HG02981 (cell line): ENCODE measurements around the gene DSCAML1.

Experiments
- ATAC-seq: cut with Tn5 transposase; IDR thresholded peaks from one replicate; pipeline ENCODE4 v1.9.1; 2021; ENCODE audit warnings: mild to moderate bottlenecking, moderate library complexity; ENCODE audit not compliant: unreplicated experiment

The DSCAML1 gene

DNA sequence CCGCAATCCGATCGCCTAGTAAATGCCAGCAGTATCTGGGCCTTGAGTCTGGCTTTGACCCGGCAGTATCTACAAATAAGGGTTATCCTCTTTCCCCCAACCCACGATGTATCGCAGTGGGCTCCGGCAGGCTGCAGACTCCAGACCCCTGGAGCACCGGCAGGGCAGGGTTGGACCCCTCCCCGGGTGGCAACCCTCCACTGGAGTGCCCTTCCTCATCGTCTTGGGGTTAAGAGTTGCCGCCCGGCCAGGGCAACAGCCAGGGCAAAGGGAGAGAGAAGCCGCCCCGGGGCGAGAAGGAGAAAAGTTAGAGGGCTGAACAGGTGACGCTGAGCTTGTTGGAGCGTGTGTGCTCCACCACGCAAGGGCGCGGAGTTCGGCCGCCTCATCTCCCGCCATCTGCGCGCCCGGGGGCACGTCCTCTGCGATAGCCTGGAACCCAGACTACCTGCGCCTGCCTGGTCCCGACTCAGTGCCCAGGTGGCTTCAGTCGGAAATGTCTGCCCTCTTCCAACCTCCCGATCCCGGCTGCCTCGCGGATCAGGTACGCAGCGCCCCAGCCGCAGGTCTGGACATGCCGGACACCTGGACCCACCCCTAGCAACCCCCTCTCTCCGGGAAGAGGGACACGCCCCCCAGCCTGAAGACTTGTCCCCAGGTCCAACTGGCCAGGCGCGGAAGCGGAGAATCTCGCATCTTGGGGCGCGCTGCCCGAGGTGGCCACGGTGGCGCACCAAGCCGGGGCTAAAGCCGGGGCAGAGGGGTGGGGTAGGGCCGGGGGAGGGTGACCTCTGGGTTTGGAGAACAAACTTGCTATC, 1.2 kb downstream of the DSCAML1 start:
- ATAC-seq: no peak

DNA sequence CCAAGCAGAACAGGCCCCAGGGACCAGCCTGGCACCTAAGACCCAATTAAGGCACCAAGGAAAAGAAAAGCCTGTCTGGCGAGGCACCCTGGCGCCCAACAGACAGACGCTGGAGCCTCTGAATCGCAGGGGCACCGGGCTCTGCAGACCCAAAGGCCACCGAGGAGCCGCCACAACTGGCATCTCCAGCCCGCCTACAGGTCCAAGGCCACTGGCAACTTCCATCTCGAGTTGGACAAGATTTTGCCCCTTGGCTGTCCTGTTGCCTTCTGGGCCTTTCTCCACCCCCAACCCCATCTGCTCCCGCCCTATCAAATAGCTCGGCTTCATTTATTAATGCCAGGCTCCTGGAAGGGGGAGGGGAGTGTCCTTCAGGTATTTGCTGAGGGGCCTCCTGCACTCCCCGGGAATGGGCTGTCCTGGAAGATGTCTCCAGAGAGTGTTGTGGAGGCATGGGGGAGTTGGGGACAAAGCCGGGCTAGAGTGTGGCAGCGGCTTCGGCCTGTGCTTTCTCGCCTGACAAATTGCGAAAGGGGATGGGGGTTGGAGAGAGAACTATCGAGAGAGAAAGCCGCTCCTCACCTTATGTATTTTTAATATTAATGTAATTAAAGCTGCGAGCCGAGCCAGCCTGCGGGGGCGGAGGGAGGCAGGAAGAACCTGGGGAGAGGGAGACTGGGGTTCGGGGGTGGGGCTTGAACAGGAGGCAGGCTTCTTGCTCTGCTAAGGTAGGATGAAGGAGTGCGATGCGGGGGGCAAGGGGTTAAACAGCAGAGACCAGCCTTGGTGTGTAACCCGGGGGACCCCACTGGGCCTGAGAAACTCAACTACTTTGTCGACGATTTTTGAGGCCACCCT, 2.0 kb downstream of the DSCAML1 start:
- no peak for ATAC-seq

DNA sequence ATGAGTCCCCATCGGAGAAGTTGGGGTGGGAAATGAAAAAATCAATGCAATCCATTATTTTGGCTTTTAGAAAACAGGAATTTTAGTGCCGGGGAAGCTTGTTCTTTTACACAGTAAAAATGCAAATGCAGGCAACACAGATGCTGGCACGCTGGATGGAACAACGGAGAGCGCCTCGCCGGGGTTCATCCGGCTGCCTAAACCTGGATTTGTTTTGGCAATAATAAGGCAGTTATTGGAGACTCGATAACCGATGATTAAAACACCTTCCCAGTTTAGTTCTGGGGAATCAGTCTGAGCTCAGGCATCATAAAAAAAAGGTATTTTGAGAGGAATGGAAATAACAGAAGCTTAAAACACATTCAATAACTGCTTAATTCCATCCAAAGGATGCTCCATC, 2.9 kb downstream of the DSCAML1 start:
- ATAC-seq: no peak

DNA sequence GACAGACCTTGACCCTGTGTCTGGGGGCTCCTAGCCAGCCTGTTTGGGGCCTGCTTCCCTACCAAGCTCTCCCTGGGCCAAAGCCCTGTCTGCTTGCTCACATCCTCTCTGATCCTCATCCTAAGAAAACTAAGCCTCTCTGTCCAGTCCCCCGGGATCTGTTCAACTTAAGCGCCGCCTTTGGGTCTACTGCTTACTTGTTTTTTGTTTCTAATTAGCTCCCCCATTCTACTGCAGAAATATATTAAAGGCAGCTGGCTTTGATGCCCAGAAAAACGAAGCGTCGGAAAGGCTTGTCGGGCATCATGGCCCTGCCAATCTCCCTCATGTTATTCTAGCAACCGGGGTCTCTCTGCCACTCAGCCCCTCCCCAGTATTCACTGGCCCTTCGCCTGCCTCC, 3.4 kb downstream of the DSCAML1 start:
- no peak for ATAC-seq

DNA sequence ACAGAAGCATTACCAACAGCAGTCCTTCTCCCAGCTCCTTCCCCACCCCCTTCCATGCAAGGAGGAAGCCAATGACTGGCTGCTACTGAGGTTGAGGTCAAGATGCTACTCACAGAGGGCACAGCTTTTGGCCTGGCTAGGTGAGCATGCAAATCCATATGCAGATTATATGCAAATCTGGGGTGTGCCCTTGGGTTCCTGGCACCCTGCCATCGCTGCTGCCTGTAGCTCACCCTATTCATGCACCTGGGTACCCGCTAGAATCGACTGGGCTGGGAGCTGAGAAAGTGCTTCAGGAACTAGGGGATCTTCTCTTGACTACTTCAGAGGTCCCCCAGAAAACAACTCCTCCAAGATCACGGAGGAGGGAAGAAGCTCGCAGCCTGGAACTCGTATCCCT, 4.0 kb downstream of the DSCAML1 start:
- no peak for ATAC-seq

DNA sequence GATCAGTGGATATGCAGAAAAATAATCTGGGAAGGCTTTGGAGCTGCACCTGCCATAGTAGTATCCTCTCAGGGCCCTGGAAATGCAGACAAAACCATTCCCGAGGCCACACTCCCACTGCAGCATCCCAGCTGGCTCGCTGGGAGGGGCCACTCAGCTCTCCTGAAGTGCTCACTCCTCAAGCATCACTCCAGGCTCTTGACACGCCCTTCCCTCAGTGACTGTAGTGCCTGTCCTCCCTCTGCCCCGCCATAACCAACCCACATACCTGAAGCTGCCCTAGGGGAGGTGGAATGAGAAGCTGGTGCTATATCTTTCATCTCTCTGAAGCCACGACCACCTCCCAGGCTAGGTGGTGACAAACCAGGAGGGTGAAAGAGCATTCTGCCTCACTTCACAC, 4.8 kb downstream of the DSCAML1 start:
- no peak for ATAC-seq

DNA sequence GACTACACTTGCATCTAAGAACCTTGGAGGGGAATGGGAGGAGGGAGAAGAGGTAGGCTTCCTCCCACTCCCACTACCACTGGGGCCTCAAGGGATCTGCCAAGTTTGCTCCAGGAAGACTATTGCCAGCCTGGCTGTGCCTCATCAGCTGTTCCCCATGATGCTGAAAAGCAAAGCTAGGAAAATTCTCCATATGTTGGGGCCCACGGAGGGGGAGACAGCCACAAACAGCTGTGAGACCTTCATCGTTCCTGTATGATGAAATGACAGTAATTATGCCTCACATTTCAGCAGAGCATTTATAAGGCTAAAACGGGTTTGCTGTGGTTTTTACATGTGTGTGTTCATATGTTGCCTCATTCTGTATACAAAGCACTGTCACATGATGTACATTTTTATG, 6.7 kb downstream of the DSCAML1 start:
- ATAC-seq: no peak

DNA sequence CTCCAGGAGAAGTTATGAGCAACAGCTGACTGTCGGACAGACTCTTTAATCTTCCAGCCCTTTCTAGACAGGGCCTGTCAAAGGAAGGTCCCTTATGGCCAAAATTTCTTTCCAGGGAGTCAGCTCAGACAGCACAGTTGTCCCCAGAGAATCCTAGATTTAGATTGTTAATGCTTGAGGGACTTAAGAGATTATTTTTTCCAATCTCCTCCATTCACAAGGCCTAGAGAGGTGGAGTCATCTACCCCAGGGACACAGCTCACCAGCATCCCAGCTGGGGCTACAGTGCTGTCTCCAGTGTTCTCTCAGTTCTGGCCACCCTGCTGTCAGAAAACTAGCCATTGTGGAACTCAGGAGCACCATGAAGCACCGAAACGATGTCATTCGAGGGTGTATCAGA, 7.8 kb downstream of the DSCAML1 start:
- no peak for ATAC-seq

DNA sequence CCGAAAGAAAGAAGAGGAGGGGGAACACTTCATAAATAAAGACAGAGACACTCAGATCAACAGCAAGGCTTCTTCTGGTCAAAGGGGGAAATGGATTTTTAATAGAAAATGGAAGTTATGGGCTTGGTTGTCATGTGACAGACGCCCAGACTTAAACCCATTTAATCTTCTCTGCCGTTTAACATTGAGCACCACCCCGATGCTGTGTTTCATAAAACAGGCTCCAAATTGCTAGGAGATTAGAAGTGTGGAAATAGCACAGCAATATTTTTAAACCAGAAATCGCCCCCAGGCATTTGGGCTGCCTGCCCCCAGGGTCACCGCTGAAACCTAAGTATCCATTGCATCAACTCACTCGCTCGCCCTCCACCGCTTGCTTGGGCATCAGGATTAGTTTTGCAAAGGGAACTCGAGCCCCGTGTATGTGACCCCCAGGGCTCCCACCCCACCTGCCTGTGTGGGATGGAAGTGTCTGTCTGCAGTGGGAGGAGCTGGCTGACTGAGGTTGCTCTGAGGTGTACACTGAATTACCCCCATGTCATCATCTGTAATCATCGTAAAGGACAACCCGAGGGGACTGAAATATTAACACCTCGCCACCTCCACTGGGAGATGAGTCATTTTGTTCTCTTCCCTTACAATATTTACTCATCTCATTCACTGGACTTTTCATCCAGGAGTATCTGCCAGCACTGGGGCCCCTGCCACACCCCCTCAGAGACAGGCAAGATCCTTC, 10.7 kb downstream of the DSCAML1 start:
- ATAC-seq: no peak

DNA sequence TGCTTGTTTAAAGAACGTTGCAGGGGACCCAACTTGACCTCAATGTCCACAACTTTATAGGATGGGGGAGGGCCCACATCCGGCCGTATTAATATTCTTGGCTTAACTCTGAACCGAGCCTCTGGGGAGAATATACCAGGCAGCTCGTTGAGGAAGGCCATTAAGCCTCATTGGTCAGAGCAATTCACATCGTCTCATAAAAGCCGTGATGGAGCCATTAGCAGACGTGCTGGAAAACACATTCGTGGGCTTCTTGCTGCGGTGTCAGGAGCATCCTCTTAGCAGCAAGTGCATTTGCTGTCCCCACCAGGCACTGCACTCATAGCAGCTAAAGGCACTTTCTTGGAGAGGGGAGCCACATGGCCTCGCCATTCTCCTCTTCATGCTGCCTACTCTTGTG, 14.9 kb downstream of the DSCAML1 start:
- no peak for ATAC-seq

DNA sequence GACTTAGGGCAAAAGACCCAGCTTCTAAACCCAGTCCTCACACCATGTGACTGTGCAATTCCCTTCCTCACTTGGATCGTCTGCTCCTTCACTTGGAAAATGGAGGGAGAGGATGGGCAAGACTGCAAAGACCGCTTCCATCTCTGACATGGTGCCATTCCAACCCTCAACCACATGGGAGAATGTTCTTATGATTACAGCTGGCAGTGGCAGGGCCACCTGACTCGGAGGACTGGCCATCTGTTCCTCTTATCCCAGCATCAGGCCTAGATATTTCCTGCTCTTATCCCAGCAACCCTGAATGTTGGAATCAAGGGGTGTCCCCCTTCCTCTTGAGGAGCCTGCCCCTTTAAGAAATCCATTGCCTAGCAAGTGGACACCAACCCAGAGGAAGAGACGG, 15.4 kb downstream of the DSCAML1 start:
- ATAC-seq: no peak

DNA sequence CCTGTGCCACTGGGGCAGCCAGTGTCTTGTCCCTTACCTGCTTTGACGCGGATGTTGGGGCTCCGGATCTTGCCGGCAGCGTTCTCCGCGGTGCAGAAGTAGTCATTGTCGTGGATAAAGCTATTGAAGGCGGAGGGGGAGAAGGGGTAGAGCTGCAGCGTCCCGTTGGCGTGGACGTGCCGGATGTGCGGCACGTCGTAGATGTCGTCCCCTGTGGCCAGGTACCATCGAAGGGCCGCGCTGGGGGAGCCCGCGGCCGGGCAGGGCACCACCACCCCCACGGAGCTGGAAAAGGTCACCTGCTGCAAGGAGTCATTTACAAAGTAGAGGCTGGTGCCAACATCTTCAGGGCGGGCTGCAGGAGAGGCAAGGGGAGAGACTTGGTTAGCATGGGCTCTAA, 16.6 kb downstream of the DSCAML1 start:
- no peak for ATAC-seq

DNA sequence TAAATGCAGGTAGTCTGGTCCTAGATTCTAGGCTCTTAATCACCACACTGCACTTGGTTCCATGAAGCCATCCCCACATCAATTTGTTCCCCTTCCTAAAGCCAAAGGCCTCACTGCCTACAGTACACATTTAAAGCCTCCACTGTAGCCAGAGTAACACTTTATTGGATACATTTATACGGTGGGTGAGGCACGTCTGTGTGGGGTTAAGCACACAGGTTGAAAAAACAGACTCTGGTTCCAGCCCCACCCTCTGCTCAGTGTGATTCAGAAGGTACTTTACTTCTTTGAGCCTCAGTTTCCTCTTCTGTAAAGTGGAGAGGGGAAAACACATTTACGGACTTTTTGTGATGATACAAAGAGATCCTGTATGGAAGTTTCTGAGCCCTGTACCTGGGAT, 22.5 kb downstream of the DSCAML1 start:
- ATAC-seq: no peak

DNA sequence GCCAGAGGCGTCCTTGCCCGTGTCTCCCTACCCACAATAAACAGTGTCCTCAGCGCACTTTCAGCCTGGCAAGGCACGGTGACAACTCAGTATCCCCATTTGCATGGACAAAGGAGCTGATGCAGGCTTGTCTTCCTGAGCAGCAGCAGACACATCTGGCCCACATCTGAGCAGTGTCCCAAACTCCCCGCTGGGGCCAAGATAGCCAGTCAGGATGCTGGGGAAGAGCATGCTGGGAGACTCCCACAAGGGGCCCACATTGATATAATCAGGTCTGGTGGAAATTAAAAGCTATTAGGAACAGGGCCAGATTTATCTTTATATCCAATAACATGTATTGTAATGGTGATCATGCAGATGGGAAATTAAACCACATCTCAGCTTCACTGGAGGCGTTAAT, 24.7 kb downstream of the DSCAML1 start:
- no peak for ATAC-seq

DNA sequence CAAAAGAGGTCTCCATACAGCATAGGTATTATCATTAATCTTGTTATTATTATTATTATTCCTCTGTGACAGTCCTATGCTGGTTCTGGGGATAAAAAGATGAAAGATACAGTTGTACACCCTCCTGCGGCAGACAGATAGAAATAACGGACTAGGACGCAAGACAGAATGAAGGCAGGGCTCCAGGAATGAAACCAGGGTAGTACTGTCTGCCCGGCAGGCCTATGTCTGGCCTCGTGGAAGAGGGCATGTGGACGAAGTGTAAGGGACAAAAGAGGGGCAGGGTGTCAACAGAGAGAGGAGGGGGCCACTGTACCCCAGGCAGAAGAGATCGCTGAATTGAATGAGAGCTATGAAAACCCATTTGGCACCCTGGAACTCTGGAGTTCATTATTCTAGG, 25.2 kb downstream of the DSCAML1 start:
- ATAC-seq: no peak

DNA sequence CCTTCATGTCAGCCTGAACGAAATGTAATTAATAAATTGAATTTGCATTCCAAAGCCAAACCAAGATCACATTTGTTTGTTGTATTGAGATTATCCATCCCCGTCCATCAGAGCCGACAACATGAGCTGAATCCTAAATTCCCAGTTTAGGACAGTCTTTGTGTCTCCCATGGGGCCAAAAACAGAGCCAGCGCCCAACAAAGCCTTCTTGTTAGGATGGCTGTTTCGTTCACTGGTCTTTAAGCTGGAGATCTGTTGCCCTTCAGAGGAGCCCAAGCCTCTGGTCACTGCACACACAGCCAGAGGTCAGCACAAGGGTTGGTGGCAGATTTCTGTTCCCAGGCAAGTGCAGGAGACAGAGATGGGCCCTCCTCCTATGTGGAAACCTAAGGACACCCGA, 25.8 kb downstream of the DSCAML1 start:
- no peak for ATAC-seq

DNA sequence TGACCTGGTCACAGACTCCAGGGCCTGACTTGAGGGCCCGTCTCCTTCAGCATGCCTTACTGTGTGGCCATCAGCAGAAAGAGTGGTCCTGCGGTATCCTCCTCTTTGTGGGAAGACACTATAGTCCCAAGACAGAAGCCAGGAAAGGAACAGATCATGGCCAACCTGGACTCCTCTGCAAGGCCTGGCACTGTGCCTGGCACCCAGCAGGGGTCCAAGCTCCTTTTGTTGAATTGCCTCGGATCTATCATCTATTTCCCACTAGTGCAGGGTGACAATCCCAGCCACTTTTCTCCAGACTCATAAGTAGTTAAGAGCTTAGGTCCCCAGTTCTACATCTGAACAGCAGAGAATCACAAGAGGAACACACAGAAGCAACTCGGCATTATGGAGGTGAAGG, 27.0 kb downstream of the DSCAML1 start:
- ATAC-seq: no peak

DNA sequence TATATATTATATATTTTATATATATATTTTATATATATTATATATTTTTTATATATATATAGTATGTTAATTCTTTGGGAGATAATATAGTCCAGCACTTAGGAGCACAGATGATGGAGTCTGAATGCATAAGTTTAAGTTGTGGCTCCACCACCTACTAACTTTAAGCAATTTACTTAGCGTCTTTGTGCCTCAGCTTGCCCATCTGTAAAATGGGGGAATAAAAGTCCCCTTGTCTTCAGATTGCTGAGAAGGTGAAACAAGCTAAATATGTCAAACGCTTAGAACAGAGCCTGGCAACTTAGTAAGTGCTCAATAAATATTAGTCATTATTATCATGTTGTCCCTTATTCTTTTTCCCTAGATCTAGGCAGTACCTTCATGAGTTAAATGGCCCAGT, 27.5 kb downstream of the DSCAML1 start:
- no peak for ATAC-seq

DNA sequence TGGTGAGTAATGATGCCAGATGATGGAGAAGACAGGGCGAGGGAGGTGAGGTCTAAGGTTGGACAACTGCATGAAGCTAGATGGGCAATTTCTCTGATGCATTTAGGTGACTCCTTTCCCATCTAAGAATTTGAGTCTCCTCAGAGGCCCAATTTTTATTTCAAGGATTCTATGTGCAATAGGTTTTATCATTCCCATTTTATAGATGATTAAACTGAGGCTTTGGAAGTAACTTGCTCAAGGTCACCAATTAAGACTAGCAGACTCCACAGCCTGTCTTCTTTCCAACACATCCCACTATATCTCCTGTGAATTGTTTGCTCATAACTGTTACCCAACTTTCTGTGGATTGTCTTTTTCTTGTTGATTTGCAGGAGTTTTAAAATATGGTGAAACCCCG, 28.5 kb downstream of the DSCAML1 start:
- no peak for ATAC-seq

DNA sequence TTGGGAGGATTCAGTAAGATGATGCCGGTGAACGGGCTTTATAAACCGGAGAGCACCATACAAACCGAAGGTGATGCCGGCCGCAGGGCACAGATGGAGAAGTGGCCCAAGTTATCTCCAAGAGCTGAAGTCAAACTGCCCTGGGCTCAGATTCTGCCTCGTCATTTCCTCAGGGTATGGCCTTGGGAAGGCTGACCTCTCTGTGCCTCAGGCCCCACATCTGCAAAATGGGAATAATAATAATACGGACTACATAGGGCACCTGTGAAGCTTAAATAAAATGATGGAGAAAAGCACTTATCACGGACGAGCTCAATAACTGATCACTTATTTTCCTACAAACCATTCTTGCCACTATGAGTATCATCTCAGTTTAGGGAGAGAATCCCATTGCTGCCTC, 29.9 kb downstream of the DSCAML1 start:
- ATAC-seq: no peak

DNA sequence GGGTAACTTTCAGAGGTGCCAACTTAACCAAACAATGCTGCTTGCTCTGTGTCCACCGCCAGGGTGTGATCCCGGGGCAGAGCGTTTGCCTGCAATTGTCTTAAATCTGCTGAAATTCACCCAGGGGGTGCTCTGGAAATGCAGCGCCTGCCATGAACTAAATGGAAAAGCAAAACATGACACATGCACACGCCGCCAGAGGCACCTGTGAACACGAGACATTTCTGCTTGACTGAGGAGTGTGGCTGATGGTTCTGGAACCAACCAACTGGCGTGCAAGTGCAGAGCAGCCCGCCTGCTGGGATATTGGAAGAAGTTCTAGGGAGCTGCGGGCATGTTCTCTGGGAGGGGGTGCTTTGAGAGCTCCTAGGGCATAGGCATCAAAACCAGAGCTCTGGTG, 30.4 kb downstream of the DSCAML1 start:
- no peak for ATAC-seq

DNA sequence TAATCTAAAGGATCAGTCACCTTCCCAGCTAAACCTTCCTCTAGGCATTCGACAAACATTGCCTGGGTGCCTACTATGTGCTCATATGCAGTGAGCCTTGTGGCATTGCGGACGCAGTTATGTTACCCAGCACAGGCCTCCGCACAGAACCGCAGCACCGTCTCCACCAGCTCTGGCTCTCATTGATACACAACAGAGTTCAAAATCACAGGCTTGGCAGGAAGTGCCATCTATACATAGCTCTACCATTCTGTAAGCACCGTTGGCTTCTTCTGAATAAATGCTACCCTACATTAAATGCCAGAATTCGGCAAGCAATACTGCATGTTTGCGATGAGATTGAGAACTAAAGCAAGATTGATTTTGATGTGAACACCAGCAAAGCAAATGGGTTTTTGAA, 31.0 kb downstream of the DSCAML1 start:
- no peak for ATAC-seq
